Stimulated activated CD4-positive, alpha-beta T cell treated with anti-CD3 and anti-CD28 coated beads, TNF-alpha, amount 100 ng/mL, for 4 hours (primary cell): ENCODE data around the gene SCAANT1.
A peak's percentile ranks its signal among the peaks of the same experiment; 100 is the strongest.

Experiments
- DNase-seq, 3 experiments: peaks; one replicate each; pipeline ENCODE4 v3.0.0-alpha.2; 2020; ENCODE audit warnings: low read depth in 3 of 3

The SCAANT1 gene

DNA sequence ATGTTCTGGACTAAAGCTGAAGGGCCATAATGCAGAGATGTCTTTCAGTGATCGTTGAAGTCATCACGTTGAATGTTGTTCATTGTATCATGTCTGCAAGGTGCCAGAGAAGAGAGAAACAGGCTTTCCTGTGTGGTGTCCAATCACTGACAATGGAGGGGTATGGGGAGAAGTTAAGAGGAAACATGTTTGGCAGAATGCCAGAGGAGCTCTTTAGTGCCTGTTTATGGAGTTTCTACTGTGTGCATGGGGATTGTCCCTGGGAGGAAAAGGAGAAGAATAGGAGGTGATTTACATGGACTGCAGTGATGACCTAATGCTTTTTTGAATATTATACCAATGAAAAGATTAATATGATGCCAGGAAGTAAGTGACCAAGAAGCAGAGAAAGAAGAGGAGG is 11.7 kb downstream of the SCAANT1 start:
- no peak for DNase-seq

DNA sequence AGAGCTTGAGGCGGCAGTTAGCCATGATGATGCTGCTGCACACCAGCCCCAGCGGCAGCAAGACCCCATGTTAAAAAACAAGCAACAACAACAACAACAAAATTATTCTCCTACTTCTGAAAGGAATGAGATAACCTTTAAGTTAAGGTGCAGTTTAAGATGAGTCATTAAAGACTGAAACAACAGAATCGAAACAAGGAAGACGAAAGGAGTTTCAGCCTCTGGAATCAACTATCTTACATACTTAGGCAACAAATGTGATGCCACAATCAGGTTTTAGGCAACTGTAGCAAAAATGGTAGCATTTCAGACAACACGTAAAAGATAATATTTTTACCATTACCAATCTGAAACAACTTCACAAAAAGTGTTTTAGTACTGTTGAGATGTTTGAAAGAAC is 12.2 kb downstream of the SCAANT1 start:
- DNase-seq = no peak

DNA sequence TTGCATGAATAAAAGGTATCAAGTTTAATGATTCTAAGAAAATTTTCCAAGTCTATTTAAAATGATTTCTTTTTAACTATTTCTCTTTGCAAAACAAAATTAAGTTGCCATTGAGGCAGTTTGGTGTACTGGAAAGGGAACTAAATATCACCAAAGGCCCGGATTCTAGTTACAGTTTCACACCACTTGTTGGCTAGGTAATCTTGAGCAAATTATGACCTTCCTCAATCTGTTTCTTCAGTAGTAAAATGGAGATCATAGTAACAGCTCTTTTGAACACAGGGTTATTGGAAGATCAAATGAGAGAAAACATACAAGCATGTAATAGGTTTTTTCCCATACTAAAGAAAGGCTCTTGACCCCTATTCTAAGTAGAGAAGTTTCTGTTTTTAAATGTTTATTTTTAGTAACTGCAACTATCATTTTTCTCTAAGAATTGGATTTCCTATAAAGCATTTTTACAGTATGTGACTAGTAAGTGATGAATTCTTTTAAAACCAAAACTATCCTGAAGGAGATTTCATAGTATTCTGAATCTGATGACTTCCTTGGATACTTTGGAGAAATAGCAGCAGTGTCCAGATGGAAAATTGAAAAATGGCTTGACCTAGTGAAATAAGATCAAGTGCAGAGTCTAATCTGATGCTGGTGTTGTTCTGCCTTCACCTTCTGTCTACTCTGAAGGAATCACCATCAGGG is 15.7 kb downstream of the SCAANT1 start:
- DNase-seq = no peak

DNA sequence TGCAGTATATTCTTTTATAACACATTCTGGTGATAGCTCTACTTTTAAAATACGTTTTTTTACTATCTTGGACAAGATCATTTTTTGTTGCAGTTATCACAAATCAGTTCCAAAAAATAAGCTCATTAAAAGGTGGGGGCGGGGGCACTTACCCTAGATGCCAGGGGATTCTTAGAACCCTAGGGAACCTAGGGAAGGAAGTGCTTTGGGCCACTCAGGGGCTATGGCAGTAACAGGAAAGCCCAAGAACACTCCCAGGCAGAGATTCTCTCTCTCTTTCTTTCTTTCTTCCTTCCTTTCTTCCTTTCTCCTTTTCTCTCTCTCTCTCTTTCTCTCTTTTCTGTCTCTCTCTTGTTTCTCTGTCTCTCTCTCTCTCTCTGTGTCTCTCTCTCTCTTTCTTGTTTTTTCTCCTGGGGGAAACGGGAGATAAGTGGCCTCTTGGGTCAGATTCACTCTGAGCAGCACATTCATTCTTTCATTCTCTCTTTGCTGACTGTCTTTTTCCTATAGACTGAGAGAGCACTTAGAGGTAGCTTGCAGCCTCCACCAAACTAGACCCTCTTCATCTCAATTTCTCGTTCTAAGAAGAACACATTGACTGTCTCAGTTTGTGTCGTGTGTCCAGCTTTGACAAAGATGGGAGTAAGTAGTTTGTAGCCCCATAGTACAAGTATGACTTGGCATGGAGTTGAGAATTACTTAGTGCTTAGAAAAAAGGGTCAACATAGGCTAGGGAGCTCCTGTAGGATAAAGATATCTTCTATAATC is 16.6 kb downstream of the SCAANT1 start:
- no peak for DNase-seq

DNA sequence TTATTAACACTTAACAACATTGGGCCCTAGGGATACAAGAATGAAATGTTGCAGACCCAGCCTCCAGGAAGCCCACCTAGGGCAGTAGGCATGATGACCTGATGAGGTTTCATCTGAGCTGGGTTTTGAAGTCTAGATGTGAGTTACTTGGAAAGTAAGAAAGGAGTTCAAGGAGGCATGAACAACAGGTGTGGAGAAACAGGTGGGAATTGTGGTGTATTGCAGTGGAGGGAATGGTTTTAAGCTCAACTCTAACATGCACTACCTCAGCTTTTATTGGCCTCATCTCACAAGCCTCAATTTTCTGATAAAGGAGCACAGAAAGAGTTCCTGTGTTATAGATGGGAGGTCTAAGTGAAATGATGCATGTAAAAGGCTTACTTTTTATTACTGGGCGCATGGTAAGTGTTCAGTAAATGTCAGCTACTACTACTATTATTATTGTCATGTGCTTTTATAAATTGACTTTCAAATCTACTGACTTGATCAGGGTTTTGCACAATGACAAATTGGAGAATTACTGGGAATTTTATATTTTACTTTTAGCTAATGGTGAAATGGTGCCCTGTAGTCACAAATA is 19.3 kb downstream of the SCAANT1 start:
- no peak for DNase-seq

DNA sequence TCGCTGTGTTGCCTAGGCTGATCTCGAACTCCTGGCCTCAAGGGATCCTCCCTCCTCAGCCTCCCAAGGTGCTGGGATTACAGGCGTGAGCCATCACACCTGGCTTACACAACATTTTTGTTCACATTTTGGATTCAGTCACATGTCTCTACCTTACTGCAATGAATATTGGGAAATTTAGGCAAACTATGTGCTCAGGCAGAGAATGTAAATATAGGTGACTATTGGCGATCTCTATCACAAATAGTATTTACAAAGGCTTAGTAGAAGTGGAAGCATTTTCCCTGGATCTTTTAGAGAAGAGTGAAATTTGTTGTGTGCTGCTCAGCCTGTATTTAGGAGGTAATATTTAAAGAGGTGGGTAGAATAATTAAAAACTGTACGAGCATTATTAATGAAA is 20.7 kb downstream of the SCAANT1 start:
- DNase-seq = no peak

DNA sequence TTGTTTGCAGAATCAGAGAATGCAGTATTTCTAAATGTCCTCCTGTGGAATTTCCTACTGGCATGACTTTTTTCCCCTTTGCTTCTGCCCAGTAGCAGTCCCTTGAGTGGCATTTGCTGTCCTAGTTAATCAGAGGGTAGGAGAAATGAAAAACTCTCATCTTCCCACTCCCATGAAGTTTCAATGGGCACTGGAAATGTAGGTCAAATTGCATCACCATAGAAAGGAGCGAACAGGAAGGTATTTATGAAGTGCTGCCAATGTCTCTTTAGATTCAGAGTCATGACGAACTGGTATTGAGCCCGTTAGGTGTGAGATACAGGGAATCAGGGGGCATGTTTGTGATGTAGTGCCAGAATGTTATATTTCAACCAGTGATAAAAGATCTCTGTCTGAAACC is 25.3 kb downstream of the SCAANT1 start:
- DNase-seq = no peak

DNA sequence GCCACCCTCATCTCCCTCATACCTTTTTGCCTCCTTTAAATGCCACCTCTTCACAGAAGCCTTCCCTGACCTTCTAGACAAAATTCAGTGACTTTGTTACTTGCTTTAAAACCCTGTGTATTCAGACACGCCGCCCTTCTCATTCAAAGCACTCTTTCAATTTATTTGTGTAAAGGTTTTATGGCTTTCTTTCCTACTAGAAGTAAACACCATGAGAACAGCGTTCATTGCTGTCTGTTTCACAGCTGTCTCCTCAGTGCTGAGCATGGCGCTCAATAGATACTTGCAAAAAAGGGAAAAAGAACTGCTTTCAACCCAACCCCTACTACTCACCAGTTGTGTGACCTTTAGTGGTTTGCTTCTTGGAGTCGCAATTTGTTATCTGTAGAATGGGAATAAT is 31.5 kb downstream of the SCAANT1 start:
- no peak for DNase-seq

DNA sequence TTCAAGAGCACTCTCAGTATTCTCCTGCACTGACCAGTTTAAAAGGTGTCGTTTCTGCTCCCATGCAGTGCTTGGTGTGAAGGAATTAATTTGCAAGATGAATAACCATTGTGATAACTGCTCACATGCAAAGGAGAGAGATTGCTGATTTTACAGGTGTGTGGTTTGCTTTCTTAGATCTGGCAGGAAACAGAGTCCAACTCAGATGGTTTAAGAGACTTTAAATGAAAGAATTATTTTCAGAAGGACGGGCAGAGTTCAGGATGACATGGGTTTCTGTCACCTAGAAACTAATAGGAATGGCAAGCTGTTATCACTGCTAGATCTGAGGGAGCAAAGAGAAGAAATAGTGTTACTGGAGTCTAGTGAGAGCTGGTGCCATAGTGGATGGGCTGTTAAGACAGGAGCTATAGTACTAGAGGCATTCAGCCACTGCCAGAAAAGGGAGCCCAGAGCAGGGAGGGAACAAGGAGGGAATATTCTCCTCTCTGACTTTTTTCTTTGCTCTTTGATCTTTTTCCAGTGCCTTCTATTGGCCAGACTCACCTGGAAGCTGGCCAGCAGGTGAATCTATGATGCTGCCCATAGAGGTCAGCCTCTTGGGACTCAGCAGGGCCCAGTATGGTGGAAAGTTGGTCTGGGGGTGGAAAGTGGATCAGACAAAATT is 33.7 kb downstream of the SCAANT1 start:
- DNase-seq = no peak

DNA sequence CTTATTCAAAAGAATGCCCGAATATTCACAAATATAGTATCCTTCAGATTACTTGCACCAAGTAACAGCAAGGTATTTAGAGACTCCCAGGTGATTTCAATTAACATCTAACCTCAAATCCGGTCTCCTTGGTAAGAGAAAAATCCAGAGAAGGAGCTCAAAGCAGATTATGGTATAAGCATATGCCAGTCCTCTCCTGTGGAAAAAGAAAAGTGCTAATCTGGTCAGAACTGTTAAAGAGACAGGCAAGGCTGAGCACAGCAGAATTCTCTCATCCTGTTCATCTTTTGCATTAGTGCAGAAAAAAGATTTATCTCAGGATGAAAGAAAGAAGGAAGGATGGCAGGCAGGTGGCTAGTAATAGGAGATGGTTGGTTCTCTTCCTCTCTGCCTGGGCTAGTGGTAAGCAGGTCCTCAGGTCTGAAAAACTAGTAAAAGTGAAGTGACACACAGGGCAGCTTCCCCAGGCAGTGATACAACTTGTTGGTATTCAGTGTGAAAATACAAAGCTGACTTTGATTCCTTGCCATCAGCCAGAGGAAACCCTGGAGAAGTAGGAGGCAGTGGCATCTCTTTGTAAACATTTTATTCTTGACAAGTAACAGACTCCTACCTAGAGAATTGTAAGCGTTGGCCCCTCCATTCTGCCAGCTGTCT is 34.3 kb downstream of the SCAANT1 start:
- DNase-seq = no peak

DNA sequence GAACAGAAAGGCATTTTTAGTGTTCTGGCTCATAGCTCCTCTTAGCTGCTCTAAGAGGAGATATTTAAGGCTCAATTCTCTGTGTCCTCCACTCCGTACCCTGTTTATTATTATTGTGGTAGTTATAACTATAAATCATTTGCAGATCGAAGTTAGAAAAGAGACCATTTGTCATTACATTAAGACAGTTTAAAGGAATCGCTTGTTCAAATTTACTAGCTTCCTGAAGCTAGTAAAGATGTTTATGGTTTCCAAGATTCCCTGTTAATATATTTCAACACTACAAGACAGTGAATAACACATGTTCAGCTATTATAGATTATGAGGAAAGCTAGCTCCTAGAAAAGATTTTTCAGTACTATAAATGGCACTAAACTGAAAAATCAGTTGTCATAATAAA is 35.9 kb downstream of the SCAANT1 start:
- no peak for DNase-seq

DNA sequence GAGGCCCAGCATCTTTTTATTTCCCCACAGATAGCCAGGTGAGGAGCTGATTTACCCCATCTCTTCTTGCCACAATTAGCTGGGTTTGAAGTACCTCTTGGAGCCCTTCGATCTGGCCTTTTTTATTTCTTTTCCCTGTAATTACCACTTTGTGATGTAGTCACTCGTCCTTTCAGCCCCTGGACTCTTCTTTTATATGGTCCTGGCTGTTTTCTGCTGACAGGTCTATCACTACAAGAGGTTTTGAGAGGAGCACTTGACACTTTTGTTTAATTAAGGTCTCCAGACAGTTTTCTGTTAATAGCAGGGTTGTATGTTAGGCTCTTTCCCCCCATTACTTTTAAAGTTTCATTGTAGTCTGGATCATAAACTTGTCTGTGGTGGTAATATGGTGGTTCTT is 36.7 kb downstream of the SCAANT1 start:
- no peak for DNase-seq

DNA sequence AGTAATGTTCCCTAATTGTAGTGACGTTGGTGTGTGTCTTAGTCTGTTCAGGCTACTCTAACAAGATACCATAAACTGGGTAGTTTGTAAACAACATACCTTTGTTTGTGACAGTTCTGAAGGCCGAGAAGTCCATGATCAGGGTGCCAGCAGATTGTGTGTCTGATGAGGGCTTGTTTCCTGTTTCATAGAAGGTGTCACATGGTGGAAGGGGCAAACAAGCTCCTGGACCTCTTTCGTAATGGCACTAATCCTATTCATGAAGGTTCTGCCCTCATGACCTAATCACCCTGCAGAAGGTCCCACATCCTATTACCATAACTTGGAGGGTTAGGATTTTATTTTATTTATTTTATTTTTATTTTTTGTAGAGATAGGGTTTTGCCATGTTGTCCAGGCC is 37.4 kb downstream of the SCAANT1 start:
- DNase-seq = no peak

DNA sequence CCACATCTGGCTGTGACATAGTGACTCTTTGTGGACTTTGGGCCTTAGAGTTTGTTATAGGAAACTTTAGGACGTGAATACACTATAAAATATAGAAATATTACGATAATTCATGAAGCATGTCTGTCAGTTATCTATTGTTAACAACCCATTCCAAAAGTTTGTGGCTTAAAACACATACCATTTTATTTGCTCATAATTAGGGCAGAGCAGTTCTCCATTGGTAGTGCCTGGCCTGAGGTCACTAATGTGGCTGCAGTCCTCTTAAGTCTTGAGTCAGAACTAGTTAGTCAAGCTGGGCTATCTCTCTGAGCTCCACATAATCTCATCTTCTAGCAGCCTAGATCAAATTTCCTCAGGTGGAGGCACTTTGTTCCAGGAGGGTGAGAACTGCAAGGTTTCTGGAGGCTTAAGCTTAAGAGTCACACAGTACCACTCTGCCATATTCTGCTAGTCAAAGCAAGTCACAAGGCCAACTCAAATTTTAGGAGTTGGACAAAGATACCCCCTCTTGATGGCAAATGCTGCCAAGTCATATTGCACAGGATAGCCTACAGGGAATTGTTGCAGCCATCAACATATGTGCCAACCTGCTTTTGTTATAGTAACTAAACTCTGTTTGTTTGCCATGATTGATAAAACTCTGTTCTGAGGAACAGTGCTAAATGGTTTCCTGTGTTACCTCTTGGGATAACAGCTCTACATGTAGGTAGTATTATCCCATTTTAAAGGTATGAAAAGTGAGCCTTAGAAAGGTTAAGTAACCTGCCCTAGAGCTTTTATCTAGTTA is 39.9 kb downstream of the SCAANT1 start:
- no peak for DNase-seq

DNA sequence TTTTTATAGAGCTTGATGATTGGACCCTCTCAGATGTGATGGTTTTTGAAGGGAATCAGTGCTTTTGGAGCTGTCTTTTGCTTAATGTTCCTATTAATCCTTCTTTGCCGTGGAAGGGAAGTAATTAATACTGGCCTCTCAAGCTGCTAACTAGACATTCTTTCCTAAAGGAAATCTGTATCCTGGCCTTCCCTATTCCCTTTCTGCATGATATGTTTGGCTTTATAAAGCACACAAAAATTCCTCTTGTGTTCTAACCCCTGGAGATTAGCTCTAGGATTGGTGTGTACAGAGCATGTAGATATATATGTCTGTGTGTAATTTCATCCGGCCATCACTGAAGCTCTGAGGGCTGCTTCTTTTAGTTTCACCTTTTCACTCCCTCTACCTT is 41.6 kb downstream of the SCAANT1 start:
- DNase-seq = no peak

DNA sequence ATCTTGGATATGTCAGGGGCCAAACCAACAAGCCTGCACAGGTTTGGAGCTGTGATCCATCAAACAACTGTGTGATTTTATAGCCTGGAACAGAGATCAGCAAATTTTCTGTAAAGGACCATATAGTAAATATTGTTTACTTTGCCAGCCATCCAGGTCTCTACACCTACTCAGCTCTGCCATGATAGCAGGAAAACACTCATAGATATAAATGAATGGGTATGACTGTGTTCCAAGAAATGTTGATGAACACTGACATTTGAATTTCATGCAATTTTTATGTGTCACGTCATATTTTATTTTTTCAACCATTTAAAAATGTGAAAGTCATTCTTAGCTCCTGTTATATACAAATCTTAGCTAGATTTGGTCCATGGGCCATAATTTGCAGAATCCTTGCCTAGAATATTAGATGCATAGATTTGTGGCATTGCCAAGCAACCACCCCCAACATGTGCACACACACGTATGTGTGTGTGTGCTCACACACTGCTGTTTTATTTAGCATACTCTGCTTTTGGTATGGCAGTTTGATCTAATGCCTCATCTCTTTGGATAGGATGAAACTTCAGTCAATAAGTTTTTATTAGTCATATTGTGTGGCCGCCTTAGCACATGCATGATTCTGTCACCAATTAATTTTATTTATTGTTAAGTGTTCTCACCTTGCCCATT is 42.1 kb downstream of the SCAANT1 start:
- no peak for DNase-seq

DNA sequence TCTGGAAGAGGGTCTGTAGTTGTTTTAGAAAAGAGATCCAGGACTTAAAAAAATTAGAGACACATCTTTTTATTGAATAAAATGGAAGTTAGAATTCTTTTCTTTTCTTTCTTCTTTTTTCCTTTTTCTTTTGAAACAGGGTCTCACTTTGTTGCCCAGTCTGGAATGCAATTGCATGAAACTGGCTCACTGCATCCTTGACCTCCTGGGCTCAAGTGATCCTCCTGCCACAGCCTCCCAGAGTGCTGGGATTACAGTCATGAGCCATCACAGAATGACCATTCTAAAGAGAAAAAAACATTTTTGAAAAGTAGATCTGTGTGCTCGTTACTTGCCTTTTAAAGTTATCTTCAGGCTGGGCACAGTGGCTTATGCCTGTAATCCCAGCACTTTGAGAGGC is 45.0 kb downstream of the SCAANT1 start:
- DNase-seq = no peak

DNA sequence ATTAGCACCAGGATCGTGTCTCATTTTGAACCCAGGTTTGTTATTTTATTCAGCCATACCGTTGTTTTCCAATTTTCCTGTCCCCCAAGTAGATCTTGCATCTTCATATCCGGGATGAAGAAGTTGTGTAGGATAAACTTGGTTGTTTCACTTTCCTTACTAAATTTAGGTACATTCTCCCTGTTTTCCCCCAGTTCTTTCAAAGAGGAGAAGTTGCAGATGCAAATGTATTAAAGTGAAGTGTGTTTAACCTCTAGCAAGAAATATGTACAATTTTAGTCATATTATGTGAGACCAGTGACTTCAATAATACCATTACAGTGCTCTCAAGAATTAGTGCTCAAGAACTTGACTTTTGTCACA is 47.2 kb downstream of the SCAANT1 start:
- no peak for DNase-seq

DNA sequence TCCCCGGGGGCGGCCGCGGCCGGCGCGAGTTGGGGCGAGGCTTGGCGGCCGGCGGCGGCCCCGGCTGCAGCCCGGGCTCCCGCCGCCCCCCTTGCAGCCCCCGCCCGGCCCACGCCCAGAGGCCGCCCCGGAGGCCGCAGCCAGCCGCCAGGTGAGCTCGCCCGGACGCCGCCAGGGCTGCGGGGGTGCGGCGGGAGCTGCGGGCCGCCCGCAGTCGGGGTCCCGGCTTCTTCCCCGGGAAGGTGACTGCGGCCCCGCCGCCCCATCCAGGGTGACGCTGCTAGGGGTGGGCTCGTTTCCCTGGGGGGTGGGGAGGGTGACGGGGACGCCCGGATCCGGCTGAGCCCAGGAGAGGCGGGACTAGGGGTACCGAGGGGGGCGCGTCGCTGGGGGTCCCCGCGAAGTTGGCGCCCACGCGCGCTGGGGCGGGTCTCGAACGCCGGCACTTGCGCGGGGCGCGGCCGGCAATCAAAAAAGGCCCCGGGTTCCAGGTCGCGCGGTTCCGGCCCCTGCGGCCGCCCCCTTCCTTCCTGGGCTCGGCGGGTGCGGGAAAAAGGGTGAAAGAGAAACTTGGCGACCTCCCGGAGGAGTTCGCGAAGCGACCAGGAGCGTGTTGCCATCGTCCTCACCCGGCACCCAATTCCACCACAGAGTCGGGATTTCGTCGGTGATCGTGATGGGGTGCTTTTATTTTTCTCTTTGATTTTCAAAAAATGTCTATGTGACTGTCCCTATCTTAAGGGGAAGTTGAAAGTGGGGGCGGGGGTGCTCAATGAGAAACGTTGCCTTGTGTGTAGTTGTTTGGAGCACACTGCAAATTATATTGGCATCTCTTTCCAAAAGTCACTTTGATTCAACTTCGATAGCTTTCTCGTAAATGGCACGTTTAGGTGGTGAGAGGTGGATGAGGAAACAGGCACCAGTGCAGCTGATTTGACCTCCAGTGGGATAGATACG is 47.9 kb downstream of the SCAANT1 start:
- peak in 2 of 3 experiments; percentile 30 to 43 for DNase-seq
